HG03442 (cell line): ENCODE data around the gene GMDS.
"Not testable (repeated sequence)": the region's sequence is repeated elsewhere in the genome, so short reads cannot be mapped to it uniquely, and the experiment has no call there.

Experiments
- ATAC-seq: cut with Tn5 transposase; IDR thresholded peaks from one replicate; pipeline ENCODE4 v1.9.1; 2021; ENCODE audit warnings: mild to moderate bottlenecking, moderate library complexity; ENCODE audit not compliant: unreplicated experiment

The GMDS gene

DNA sequence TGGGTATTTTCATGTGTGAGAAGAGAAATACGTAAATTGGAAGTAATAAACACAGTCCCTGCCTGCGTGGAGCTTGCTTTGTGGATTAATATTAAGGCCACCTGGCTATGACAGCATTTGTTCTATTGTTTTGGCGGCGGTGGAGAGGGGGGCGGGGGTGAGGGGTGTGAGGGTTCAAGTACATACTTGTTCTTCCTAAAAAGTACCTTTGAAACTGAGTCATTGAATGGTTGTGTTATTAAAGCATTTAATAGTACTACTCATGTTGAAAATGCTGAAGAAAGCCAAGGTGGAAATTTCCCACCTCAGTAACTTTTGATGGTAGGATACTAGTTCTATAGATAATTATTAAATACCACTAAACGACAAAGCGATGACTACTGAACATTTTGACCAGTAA, 540.7 kb downstream of the GMDS start:
- no peak for ATAC-seq

DNA sequence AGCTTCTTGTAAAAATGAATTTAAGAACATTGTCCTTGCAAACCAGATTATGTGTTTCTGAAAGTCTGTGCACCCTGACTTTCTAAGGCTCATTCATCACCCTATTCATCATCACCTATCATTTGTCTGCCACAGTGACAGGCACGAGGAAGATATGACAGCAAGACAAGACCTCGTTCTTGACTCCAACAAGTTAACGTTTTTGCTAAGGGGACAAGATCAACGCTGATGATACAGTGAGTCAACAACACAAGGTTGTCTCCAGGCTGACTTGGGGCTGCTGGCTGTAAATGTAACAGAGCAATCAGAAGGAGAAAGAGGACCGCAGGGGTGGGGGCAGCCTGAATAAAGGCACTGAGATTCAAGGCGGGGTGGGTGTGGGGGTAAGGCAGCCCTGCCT, 541.5 kb downstream of the GMDS start:
- no peak for ATAC-seq

DNA sequence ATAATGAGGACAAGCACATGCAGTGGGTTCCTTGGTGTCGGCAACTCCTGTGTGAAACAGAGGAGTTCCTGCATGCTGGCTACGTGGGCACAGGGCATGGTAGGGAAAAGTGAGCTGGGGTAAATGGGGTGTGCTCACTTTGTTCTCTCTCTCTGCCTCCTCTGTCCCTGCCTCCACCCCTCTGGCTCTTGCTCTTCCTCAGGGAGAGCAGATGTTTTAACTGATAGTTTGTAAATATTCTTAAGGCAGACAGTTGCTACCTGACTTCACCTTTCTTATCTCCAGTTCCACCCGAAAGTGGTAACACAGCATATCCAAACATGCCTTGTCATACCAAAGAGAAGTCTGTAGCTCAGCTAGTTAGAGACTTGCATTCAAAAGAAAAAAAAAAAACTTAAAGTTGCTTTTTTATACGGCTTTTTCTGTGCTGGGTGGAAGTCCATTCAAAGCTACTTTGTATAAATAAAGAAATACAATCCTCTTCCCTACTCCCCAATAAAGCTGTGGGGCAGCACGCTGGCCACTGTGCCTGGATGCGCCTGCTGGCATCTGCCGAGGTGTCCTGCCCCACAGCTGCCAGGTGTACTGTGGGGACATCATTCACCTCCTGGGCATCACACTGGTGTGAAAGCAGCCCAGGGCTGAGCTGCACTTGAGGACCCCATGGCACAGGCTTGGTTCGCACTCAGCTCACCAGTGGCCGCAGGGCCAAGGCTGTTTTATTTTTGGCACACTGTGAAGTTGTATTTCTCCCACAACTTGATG, 542.1 kb downstream of the GMDS start:
- no peak for ATAC-seq

DNA sequence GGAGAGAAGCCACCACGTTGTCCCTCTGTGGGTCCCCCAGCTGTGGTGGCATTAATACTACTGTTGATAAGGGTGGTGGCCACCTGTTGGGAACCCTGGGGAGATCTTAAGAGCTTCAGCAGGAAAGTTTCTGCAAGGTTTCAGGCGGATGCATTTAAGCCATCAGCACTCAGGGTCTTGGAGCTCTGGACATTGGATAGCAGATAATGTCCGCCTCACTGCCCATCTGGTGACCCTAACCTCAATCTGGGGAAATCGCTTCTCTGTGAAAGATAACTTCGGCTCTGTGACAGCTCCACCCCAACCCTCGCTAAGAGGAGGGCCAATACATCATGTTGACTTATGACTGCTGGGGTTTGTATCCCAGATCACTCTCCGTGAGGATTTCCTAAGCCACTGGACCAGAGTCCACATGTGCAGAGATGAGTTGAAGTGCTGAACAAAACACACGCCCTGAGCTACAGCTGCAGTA, 542.8 kb downstream of the GMDS start:
- no peak for ATAC-seq

DNA sequence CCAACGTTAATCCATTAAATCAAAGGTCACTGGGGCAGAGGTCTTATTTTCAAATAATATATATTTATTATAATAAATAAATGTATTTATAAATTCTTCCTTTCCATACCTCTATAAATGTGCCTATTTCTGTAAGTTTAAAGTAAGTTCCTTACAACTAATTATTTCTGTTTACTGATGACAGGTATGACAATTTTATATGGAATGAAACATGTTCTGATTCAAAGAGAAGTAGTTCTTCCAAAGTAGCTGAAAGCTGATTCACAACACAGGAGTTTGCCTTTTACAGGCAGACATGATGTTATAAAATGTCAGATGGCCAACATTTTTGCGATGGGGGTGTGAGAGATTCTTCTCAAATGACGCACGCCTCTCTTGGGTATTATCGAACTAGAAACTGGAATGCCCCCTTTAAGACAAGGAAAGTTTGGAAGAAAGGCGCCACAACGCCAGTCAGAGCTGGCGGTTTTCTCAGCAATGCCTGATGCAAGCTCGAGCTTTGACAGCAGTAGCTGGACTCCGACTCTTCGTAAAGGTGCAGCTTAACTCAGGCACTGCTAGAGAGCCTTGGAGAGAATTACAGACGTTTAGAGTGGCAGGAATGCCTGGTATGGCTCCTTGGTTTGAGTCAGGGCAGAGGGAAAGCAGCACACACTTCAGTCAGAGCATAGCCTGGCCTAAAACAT, 543.6 kb downstream of the GMDS start:
- ATAC-seq: no peak

DNA sequence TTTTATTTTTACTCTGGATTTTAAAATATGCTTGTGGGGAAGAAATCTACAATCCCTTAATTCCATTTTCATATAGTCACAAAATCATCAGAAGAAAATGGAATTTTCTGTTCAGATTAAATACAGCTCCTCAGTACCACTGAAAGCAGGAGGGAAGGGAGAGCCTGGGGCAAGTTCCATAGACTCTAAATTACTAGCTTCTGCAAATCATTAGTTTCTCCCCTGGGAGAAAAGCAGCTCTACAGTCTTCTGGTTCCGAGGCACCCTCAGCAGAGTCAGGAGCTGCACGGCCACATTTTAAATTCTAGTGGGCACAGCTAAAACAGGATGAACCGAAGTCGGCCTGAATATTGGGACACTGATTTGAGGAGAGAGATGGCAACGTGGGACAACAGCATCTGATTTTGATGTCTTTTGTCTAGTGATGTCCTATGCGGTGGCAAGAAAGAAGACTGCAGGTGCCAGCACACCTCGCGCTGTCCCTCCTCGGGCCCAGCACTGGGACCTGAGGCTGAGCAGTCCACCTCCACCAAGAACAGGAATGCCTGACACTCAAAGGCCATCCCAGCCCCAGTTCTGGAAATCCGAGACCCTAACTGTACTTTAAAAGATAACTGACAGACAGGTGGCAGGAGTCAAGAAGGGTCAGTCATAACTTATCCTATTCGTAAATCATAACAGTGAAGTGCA, 545.0 kb downstream of the GMDS start:
- ATAC-seq: no peak

DNA sequence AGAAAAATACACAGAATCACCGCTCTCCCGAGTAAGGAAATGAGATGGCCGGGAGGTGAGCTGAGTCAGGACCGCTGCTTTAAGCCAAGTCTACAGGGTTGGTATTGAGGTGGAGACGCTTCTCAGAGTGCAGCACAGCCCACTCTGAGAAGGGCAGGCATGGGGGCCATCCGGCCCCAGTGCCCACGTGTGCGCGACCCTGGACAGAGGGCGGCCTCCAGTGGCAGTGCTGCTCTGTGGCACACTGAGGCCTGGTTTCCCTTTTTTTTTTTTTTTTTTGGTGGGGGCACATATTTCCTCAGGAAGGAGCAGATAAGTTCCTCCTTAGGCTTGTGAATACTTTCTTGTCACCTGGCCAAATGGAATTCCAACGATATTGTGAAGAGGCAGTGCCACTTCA, 546.9 kb downstream of the GMDS start:
- no peak for ATAC-seq

DNA sequence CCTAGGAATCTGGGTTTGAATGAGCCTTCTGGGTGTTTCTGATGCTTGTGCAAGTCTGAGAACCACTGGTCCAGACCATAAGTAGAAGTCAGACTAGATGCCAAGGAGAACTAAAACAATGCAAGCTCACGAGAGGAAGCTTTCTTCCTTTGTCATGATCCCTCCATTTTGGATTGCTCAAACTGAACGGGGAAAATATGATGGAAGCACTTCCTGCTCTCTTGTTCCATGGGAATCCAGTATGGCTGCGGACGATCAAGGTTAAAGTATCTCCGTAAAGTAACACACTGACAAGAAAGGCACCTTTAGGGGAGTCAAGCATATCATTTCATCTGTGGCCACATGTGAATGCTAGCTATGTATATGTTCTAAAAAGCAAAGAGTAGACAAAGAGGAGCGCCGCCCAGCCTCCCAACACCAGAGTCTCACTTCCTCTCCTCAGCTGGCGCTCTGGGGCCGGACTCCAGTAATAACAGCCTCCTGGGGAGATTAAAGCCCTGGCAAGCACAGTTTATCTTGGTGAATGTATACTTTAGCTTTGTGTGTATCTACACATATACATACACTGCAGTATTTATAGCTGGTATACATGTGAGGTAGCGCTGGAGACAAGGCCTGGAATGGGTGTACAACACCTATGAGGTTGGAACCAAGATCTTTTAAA, 547.6 kb downstream of the GMDS start:
- no peak for ATAC-seq

DNA sequence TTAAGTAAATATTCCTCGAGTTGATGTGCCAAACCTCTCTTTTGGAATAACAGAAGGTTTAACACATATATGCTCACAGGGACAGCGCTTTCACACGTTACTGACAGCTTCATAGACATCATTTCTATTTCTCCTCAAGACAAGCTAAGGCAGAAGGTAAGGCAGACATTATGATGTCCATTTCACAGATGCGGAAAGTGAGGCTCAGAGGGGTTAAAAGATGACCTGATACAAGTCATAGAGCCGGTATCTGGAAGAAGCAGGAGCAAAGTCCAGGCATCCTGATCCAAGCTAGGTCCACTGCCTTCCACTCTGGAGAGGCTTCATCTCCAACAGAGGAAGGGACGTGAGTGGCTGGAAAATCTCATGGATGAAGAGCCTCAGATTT, 548.9 kb downstream of the GMDS start:
- ATAC-seq: no peak

DNA sequence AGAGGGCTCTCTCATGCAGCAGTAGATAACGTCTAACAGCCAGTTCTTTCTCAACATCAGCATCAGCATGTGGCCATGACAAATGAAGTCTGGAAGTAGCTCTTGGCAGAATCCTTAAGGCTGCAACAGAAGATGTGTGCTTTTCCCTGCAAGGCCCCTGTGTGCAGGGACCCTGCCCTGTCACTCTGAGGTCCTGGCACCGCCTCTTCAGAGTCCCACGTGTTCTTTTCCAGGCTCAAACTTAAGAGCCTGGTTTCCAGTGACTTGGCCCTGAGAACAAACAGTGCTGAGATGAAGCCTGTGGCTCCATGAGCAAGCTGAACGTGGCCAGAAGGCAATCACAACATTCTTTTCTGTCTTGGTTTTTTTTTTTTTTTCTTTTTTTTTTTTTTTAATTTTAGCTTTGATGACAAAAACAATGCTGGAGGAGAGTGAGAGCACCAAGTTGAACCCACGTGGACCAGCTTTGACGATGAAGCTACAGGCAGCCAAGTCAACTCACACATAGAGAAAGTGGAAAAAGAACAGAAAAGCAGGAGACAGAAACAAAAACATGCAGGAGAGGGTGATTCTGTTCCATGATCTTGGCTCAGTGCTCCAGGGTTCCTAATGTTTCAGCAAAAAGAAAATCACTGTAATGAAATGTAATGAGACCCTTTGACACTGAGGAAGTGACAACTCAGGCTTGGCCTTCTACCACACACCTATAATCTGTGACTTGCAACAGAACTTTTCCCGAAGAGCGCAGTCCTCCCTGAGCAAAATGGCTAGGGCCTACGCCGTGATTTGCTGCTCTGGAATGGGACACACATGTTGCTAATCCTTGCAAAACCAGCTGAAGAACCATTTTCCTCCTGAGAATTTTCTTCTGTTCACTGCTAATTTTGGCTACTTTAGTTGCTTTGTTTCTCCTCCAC, 549.6 kb downstream of the GMDS start:
- no peak for ATAC-seq

DNA sequence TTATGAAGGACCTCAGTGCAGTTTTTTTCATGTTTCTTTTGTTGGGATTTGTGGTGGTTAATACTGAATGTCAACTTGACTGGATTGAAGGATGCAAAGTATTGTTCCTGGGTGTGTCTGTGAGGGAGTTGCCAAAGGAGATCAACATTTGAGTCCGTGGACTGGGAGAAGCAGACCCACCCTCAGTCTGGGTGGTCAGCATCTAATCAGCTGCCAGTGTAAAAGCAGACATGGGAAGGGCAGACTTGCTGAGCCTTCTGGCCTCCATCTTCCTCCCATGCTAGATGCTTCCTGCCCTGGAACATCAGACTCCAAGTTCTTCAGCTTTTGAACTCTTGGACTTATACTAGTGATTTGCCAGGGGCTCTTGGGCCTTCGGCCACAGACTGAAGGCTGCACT, 553.6 kb downstream of the GMDS start:
- ATAC-seq: not testable (repeated sequence)

DNA sequence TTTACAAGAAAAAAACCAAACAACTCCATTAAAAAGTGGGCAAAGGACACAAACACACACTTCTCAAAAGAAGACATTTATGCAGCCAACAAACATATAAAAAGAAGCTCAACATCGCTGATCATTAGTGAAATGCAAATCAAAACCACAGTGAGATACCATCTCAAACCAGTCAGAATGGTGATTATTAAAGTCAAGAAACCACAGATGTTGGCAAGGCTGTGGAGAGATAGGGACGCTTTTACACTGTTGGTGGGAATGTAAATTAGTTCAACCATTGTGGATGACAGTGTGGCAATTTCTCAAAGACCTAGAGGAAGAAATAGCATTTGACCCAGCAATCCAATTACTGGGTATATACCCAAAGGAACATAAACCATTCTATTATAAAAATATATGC, 554.7 kb downstream of the GMDS start:
- ATAC-seq: not testable (repeated sequence)

DNA sequence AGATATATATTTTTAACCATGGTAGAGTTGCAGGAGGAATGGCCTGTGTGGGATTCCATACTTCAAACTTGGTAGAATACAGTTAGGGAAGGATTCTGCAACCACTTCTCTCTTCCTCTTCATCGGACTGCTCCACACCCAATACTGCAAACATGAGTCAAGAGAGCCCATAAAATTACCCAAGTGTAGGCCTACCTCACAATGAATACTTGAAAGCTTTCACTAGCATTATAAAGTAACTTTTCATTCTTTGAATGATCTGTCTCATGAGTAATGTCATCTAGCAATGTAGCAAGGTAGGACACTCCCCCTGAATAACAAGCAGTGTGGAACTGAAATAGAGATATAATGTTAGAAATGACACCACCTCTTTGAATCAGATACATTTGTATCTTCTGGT, 556.3 kb downstream of the GMDS start:
- ATAC-seq: no peak

DNA sequence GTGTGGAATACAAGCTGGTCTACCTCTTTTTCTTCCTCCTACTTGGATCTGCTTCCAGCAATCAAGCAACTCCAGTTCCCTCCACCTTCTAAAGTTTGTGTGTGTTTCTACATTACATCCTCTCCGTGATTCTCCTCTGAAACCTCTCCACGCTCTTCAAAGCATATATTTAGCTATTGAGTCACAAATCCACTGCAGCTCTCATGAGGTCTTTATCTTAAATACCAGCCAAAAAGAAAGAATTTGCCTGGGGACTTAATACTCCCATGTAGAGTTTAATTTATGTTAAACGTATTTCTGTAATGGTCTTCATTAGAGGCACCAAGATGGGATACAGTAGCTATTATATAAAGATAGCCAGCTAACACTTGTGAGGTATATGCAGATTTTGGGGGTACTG, 557.0 kb downstream of the GMDS start:
- no peak for ATAC-seq

DNA sequence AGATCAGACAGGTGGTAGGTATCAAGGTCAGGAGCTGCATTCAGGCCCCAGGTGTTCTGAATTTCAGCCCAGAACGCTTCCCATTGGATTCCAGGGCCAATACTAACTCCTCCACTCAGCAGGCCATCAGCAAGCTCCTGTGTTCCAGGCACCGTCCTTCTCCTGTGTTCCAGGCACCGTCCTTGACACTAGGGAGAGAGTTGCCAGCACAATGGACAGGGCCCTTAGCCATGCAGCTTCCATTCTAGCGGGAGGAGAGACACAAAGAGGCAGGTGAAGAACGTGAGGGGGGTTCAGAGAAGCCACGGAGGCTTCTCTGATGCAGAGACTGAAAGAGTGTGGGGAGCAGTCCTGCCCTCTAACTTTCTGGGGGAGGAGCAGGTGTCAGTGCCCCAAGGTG, 558.0 kb downstream of the GMDS start:
- ATAC-seq: no peak

DNA sequence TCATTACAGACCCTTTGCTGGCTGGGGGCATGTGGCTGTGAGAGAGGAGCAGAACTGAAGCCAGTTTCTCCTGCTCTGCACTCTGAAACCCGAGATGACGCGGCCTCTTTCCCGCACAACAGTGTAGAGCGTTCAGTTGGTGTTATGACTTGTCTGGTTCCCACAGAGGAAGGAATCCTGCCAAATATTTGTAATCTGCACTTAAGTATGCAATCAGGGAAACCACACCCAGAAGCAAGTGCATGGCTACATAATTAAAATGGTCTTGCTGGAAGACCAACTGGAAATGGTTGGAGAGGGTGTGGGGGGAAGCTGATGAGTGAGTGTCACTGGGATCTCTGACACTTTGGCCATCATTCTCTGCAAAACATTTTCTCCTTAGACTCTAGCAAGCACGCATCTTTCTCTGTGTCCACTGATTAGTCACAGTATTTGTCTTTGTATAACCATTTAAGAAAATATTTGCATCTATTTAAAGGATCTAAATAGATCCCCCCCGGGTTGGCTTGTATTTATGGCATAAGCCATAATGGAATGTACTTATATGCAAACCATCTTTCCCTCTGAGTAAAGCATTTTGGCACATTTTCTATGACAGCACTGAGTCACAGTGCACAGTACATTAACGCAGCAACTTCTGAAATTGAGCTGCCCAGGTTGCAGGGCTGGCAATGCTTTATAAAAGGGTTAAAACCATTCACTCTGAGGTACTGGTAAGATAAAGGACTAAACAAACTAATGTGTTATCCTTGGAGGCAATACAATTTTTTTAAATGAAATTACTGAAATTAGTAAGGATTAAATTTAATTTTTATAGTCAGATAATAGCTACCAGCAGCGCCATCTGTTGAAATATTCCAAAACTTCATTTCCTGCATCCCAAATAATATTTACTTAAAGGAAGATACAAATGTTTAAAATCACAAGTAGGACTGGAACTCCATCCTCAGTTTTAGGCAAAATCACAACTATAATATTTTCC, 559.0 kb downstream of the GMDS start:
- ATAC-seq: no peak

DNA sequence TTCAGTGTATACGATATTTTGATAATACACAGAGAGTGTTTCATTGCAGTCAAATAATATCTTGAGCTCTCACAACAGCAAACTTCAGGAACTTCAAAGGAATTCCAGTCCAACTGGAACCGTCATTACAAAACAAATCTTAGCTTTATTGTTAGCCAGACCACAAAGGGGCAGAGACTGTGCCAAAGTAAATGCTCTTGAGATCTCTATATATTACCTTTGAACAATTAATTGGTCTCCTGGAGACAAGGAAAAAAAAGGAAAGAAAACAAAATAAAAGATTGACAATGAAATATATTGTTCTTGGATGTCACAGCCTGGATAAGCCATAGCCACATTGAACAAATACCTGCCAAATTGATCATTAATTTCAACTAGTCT, 565.7 kb downstream of the GMDS start:
- no peak for ATAC-seq

DNA sequence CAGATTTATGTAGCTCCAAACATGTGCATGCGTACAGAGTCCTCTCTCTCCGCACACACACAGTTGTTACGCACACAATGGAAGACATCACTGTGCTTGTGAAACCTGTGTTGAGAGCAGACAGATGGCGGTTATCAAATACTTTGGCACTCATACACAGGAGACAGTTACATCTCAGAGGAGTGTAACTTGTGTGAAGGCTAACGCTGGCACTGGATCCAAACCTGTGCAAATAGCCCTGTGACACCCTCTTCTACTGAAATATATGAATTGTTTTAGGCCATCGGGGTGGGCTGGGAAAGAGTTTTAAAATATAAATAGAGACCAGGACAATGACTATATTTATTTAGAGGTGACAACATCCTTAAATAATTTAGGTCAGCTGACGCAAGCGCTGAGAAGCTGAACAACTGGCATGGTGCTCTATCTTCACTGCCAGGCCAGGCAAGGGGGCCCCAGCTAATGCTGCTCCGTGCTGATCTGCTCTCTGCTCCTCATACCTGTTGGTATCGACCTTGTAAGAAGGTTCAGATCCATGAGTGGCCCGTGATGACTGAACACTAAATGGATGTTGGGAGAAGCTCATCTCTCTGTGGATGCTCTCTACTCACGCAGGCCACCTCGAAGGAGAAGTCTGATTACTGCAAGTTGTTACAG, 566.2 kb downstream of the GMDS start:
- ATAC-seq: no peak

DNA sequence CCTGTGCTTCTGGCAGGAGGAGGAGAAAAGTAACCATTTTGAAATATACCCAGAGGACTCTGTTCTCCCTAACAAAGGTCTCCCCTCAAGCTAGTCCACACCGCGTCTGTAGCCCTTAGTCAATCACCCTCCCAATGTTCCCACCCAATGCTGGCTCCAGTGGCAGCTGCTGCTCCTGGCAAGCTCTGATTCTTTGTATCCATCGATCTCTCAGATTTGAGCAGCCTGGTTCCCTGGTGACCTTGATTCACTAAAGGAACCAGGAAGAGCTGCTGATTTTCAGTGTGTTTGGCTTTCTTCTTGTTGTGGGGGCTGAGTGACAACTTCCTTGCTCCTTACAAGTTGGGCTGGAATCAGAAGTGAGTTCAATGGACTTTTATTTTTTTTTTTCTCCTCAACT, 567.2 kb downstream of the GMDS start:
- ATAC-seq: no peak
